ENCODE measurements around the gene MYRF.

Gene MYRF

DNA sequence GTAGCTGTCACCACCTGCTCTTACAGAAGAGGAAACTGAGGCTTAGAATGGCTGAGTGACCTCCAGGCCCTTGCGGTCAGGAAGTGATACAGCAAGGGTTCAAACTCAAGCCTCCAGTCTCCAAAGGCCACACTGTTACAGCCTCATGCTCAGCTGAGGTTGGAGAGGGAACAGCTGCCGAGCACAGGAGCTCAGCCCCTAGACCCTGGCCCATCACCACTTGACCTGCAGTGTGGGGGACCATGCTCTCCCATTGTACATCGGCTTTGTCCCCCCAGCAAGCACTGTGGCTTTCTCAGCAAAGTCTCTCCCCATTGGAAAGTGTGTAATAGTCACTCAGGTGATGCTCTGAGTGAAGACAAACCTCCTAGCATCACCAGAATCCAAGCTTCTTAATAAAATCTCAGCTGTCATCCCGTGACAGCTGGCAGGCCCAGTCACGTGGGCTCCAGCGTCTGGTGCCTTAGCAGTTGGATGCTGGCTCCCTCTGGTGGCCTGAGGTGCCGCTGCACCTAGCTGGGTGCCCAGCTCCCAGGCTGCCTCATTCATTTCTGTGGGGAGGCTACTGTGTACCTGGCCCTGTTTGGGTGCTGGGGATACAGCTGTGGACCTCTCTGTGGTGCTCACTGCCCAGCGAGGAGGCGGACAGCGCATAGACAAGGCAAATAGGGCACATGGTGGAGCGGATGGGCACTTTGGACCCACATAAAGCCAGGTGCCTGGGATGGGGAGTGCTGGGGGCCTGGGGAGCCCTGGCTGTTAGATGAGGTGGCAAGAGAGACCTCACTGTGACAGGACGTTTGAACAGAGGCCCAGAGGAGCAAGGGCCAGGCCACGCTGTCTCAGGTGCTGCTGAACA is 19.1 kb upstream of the MYRF start:
- Mint-ChIP-seq H3K27ac (peak overlapping the region; percentile 46 to 59 (median 52)), H3K9me3 (no peaks in the 10 kb centered on the region), H3K4me1 (peaks cover 12% of the 10 kb centered on the region), H3K36me3 (ENCODE audit: low read depth) (peaks cover 13% of the 10 kb centered on the region), H3K27me3 (ENCODE audit: low read depth) (no peaks in the 10 kb centered on the region), H3K4me3 (no peak overlapping the region)
- TF ChIP-seq, protein P1, sequence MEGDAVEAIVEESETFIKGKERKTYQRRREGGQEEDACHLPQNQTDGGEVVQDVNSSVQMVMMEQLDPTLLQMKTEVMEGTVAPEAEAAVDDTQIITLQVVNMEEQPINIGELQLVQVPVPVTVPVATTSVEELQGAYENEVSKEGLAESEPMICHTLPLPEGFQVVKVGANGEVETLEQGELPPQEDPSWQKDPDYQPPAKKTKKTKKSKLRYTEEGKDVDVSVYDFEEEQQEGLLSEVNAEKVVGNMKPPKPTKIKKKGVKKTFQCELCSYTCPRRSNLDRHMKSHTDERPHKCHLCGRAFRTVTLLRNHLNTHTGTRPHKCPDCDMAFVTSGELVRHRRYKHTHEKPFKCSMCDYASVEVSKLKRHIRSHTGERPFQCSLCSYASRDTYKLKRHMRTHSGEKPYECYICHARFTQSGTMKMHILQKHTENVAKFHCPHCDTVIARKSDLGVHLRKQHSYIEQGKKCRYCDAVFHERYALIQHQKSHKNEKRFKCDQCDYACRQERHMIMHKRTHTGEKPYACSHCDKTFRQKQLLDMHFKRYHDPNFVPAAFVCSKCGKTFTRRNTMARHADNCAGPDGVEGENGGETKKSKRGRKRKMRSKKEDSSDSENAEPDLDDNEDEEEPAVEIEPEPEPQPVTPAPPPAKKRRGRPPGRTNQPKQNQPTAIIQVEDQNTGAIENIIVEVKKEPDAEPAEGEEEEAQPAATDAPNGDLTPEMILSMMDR (IDR thresholded peaks at IDR 0.05; ENCODE audit: unreplicated experiment in 3 of 3): peak; percentile 96 to 98 (median 97)

DNA sequence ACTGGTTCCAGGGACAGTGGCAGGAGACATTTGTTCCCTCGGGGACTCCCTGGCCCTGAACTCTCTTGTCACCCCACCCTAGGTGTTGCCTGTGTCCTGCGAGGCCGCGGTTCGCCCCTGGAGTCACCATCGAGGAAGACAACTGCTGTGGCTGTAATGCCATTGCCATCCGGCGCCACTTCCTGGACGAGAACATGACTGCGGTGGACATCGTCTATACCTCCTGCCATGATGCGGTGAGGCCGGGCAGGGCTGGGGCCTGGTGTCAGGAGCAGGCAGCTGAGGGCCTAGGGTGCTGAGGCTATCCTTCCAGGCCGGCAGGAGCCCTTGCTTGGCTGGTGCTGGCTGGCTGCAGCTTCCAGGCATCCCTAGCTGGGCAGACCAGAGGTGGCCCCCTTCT is 17.7 kb upstream of the MYRF start:
- TF ChIP-seq, protein P1 (IDR thresholded peaks at IDR 0.05; ENCODE audit: unreplicated experiment in 3 of 3): no peak
- Mint-ChIP-seq H3K36me3 (ENCODE audit: low read depth) (peaks cover 12% of the 10 kb centered on the region), H3K4me3 (no peak overlapping the region), H3K27me3 (ENCODE audit: low read depth) (no peaks in the 10 kb centered on the region), H3K27ac (no peak overlapping the region), H3K4me1 (peaks cover 12% of the 10 kb centered on the region), H3K9me3 (no peaks in the 10 kb centered on the region)

DNA sequence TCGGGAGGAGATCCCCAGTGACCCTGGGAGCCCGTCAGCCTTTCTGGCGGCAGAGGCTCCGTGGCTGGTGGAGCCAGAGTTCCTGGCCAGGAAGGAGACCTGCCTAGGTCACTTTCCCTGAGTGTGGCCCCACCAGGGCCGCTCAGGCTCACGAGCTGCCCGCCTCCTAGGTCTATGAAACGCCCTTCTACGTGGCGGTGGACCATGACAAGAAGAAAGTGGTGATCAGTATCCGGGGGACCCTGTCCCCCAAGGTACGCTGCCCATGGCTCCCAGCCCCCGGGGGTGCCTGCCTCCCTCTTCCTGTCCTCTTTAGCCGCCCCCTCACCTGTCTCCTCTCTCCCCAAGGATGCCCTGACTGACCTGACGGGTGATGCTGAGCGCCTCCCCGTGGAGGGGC is 17.0 kb upstream of the MYRF start:
- H3K27me3 Mint-ChIP-seq (ENCODE audit: low read depth): no peaks in the 10 kb centered on the region
- TF ChIP-seq, protein P1 (IDR thresholded peaks at IDR 0.05; ENCODE audit: unreplicated experiment in 3 of 3): no peak
- no peak overlapping the region for H3K27ac Mint-ChIP-seq
- no peaks in the 10 kb centered on the region for H3K9me3 Mint-ChIP-seq
- peaks cover 12% of the 10 kb centered on the region for H3K4me1 Mint-ChIP-seq
- no peak overlapping the region for H3K4me3 Mint-ChIP-seq
- peaks cover 12% of the 10 kb centered on the region for H3K36me3 Mint-ChIP-seq (ENCODE audit: low read depth)

DNA sequence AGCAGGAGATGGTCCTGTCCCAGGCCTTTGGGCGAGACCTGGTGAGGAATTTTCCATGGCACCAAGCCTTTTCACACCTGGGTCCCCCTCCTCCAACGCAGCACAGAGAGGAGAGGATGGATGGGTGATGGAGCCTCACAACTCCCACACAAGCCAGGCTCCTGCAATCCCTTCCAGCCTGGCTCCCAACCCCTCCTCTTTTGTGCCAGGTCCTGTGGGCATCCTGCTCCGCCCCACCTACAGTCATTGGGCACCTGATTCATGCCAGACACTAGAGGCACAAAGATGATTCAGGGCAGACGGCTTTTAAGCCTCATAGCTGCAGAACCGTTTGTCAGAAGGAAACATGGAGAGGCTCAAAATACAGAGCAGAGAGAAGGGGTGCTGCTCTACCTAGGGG is 16.1 kb upstream of the MYRF start:
- H3K4me1 Mint-ChIP-seq: peaks cover 12% of the 10 kb centered on the region
- peaks cover 12% of the 10 kb centered on the region for H3K36me3 Mint-ChIP-seq (ENCODE audit: low read depth)
- H3K9me3 Mint-ChIP-seq: no peaks in the 10 kb centered on the region
- H3K27me3 Mint-ChIP-seq (ENCODE audit: low read depth): no peaks in the 10 kb centered on the region
- no peak overlapping the region for H3K27ac Mint-ChIP-seq
- TF ChIP-seq, protein P1 (IDR thresholded peaks at IDR 0.05; ENCODE audit: unreplicated experiment in 3 of 3): no peak
- H3K4me3 Mint-ChIP-seq: no peak overlapping the region

DNA sequence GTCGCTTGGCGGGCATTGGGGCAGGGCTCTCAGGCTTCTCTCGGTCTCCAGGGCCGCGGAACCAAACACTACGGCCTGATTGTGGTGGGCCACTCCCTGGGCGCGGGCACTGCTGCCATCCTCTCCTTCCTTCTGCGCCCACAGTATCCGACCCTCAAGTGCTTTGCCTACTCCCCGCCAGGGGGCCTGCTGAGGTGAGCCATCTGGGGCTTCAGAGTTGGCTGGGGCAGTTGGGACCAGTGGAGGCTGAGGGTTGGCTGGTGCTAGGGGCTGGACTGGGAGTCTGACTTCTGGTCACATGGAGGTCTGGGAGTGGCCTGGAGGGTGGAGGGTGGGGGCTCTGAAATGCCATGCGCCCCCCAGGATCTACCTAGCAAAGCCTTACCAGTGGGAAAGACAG is 15.3 kb upstream of the MYRF start:
- Mint-ChIP-seq H3K27ac (no peak overlapping the region), H3K9me3 (no peaks in the 10 kb centered on the region), H3K27me3 (ENCODE audit: low read depth) (no peaks in the 10 kb centered on the region), H3K36me3 (ENCODE audit: low read depth) (peaks cover 16% of the 10 kb centered on the region), H3K4me1 (peaks cover 12% of the 10 kb centered on the region), H3K4me3 (no peak overlapping the region)
- TF ChIP-seq, protein P1 (IDR thresholded peaks at IDR 0.05; ENCODE audit: unreplicated experiment in 3 of 3): no peak

Measured in nephron (organoid).